Endothelial cell of umbilical vein (primary cell): ENCODE results near the gene GPR137B.

Experiments used
- EZH2 ChIP-seq: IDR thresholded peaks from 2 replicates; pipeline ENCODE4 v1.6.1; 2012; ENCODE audit warnings: borderline replicate concordance, low read depth, mild to moderate bottlenecking, moderate library complexity, low read length, inconsistent platforms; ENCODE audit not compliant: severe bottlenecking
- JUN ChIP-seq: IDR thresholded peaks from 2 replicates; pipeline ENCODE4 v1.6.1; 2011; ENCODE audit warnings: borderline replicate concordance, low read depth; ENCODE audit not compliant: insufficient read length, insufficient read depth
- POLR2A ChIP-seq: IDR thresholded peaks from 2 replicates; pipeline ENCODE4 v1.6.1; 2012; ENCODE audit warnings: low read depth, mild to moderate bottlenecking, control low read depth, low read length
- POLR2AphosphoS5 ChIP-seq: IDR thresholded peaks from 2 replicates; pipeline ENCODE4 v1.6.1; 2012; ENCODE audit warnings: low read depth, mild to moderate bottlenecking, control low read depth, low read length, moderate library complexity; ENCODE audit not compliant: insufficient read depth

- TF ChIP-seq POLR2AphosphoS5 (no peak), POLR2A (no peak), EZH2 (no peak), JUN (no peak)
These were observed 2.8 kb upstream of the GPR137B start for GRCh38 chr1:236139495-236139894.
